ENCODE results near the gene PRR15L.

The PRR15L gene

GRCh38 chr17:47978324-47978723 lies 20.6 kb upstream of the PRR15L start:
- H3K27me3 Mint-ChIP-seq, result no peaks in the 10 kb centered on the region
- H3K27ac Mint-ChIP-seq, result no peak overlapping the region
- no peaks in the 10 kb centered on the region for H3K9me3 Mint-ChIP-seq (ENCODE audit: low read depth)
- peaks cover 4% of the 10 kb centered on the region for H3K36me3 Mint-ChIP-seq
- H3K4me3 Mint-ChIP-seq, result no peak overlapping the region
- H3K4me1 Mint-ChIP-seq (ENCODE audit: low read depth), result peaks cover 1% of the 10 kb centered on the region

- no peaks in the 10 kb centered on the region for H3K27me3 Mint-ChIP-seq
- no peak overlapping the region for H3K27ac Mint-ChIP-seq
- H3K4me1 Mint-ChIP-seq (ENCODE audit: low read depth), result peaks cover 17% of the 10 kb centered on the region
- H3K4me3 Mint-ChIP-seq, result no peak overlapping the region
- peaks cover 5% of the 10 kb centered on the region for H3K36me3 Mint-ChIP-seq
- no peaks in the 10 kb centered on the region for H3K9me3 Mint-ChIP-seq (ENCODE audit: low read depth)
These were observed 18.1 kb upstream of the PRR15L start for GRCh38 chr17:47975823-47976205.

- H3K27me3 Mint-ChIP-seq, result no peaks in the 10 kb centered on the region
- peaks cover 21% of the 10 kb centered on the region for H3K4me1 Mint-ChIP-seq (ENCODE audit: low read depth)
- no peak overlapping the region for H3K4me3 Mint-ChIP-seq
- no peaks in the 10 kb centered on the region for H3K9me3 Mint-ChIP-seq (ENCODE audit: low read depth)
- peaks cover 5% of the 10 kb centered on the region for H3K36me3 Mint-ChIP-seq
- H3K27ac Mint-ChIP-seq, result no peak overlapping the region
These were observed 17.6 kb upstream of the PRR15L start for GRCh38 chr17:47975189-47975822.

GRCh38 chr17:47973541-47973940 lies 15.9 kb upstream of the PRR15L start:
- H3K9me3 Mint-ChIP-seq (ENCODE audit: low read depth), result no peaks in the 10 kb centered on the region
- H3K4me1 Mint-ChIP-seq (ENCODE audit: low read depth), result peaks cover 28% of the 10 kb centered on the region
- H3K27ac Mint-ChIP-seq, result no peak overlapping the region
- H3K36me3 Mint-ChIP-seq, result peaks cover 5% of the 10 kb centered on the region
- H3K4me3 Mint-ChIP-seq, result peak overlapping the region; percentile 2
- H3K27me3 Mint-ChIP-seq, result no peaks in the 10 kb centered on the region

- H3K27ac Mint-ChIP-seq, result peak within 1 kb of the TSS; percentile 93
- peaks cover 5% of the 10 kb centered on the region for H3K36me3 Mint-ChIP-seq
- H3K27me3 Mint-ChIP-seq, result no peaks in the 10 kb centered on the region
- H3K4me1 Mint-ChIP-seq (ENCODE audit: low read depth), result peaks cover 28% of the 10 kb centered on the region
- H3K4me3 Mint-ChIP-seq, result peak within 1 kb of the TSS; percentile 98
- H3K9me3 Mint-ChIP-seq (ENCODE audit: low read depth), result no peaks in the 10 kb centered on the region
These were observed 13.2 kb upstream of the PRR15L start, which contains the start of gene CDK5RAP3 for GRCh38 chr17:47970725-47971499. TSS of gene CDK5RAP3 (plus strand) at chr17:47971113. CDS start at chr17:47971147, 34 bp downstream.

GRCh38 chr17:47969930-47970724 lies 12.4 kb upstream of the PRR15L start:
- Mint-ChIP-seq H3K27ac (peak overlapping the region; percentile 74), H3K4me3 (peak overlapping the region; percentile 98), H3K27me3 (no peaks in the 10 kb centered on the region), H3K4me1 (ENCODE audit: low read depth) (peaks cover 28% of the 10 kb centered on the region), H3K36me3 (peaks cover 5% of the 10 kb centered on the region), H3K9me3 (ENCODE audit: low read depth) (no peaks in the 10 kb centered on the region)

- Mint-ChIP-seq H3K9me3 (ENCODE audit: low read depth) (no peaks in the 10 kb centered on the region), H3K4me3 (no peak overlapping the region), H3K36me3 (peaks cover 2% of the 10 kb centered on the region), H3K27me3 (no peaks in the 10 kb centered on the region), H3K27ac (no peak overlapping the region), H3K4me1 (ENCODE audit: low read depth) (peaks cover 28% of the 10 kb centered on the region)
These were observed 11.2 kb upstream of the PRR15L start for GRCh38 chr17:47968836-47969235.

GRCh38 chr17:47967607-47968252 lies 10.0 kb upstream of the PRR15L start:
- H3K9me3 Mint-ChIP-seq (ENCODE audit: low read depth), result no peaks in the 10 kb centered on the region
- no peak overlapping the region for H3K27ac Mint-ChIP-seq
- H3K27me3 Mint-ChIP-seq, result no peaks in the 10 kb centered on the region
- no peak overlapping the region for H3K4me3 Mint-ChIP-seq
- peaks cover 23% of the 10 kb centered on the region for H3K4me1 Mint-ChIP-seq (ENCODE audit: low read depth)
- H3K36me3 Mint-ChIP-seq, result no peaks in the 10 kb centered on the region

- H3K4me1 Mint-ChIP-seq (ENCODE audit: low read depth), result peaks cover 12% of the 10 kb centered on the region
- H3K27me3 Mint-ChIP-seq, result no peaks in the 10 kb centered on the region
- H3K27ac Mint-ChIP-seq, result no peak overlapping the region
- H3K9me3 Mint-ChIP-seq (ENCODE audit: low read depth), result no peaks in the 10 kb centered on the region
- H3K36me3 Mint-ChIP-seq, result no peaks in the 10 kb centered on the region
- no peak overlapping the region for H3K4me3 Mint-ChIP-seq
These were observed 8.4 kb upstream of the PRR15L start for GRCh38 chr17:47966079-47966519.

GRCh38 chr17:47964856-47965255 lies 7.2 kb upstream of the PRR15L start:
- H3K9me3 Mint-ChIP-seq (ENCODE audit: low read depth), result no peaks in the 10 kb centered on the region
- H3K36me3 Mint-ChIP-seq, result no peaks in the 10 kb centered on the region
- H3K4me1 Mint-ChIP-seq (ENCODE audit: low read depth), result peaks cover 2% of the 10 kb centered on the region

GRCh38 chr17:47962901-47963300 lies 5.2 kb upstream of the PRR15L start:
- H3K27ac Mint-ChIP-seq, result no peak overlapping the region
- no peaks in the 10 kb centered on the region for H3K9me3 Mint-ChIP-seq (ENCODE audit: low read depth)
- H3K27me3 Mint-ChIP-seq, result no peaks in the 10 kb centered on the region
- no peaks in the 10 kb centered on the region for H3K4me1 Mint-ChIP-seq (ENCODE audit: low read depth)
- no peaks in the 10 kb centered on the region for H3K36me3 Mint-ChIP-seq
- no peak overlapping the region for H3K4me3 Mint-ChIP-seq

More at GRCh38 chr17:47964856-47965255, 7.2 kb upstream of the PRR15L start:
- Mint-ChIP-seq H3K27me3 (no peaks in the 10 kb centered on the region), H3K27ac (no peak overlapping the region), H3K4me3 (no peak overlapping the region)

- Mint-ChIP-seq H3K27me3 (no peaks in the 10 kb centered on the region), H3K9me3 (ENCODE audit: low read depth) (no peaks in the 10 kb centered on the region), H3K4me1 (ENCODE audit: low read depth) (no peaks in the 10 kb centered on the region), H3K27ac (no peak overlapping the region), H3K36me3 (no peaks in the 10 kb centered on the region), H3K4me3 (no peak overlapping the region)
These were observed 3.7 kb upstream of the PRR15L start for GRCh38 chr17:47961406-47961805.

GRCh38 chr17:47959825-47960655 lies 2.4 kb upstream of the PRR15L start:
- H3K4me1 Mint-ChIP-seq (ENCODE audit: low read depth), result no peaks in the 10 kb centered on the region
- H3K27ac Mint-ChIP-seq, result no peak overlapping the region
- H3K4me3 Mint-ChIP-seq, result no peak overlapping the region
- no peaks in the 10 kb centered on the region for H3K9me3 Mint-ChIP-seq (ENCODE audit: low read depth)
- no peaks in the 10 kb centered on the region for H3K36me3 Mint-ChIP-seq
- no peaks in the 10 kb centered on the region for H3K27me3 Mint-ChIP-seq

All from activated naive CD8-positive, alpha-beta T cell (primary cell).